ENCODE measurements around the gene ATP11C. TPM values are rescaled to one million over a fixed set of nuclear protein-coding genes. Genes with fewer than 3 reads are reported as not detected.

Gene ATP11C
- polyA plus RNA-seq, 3 donors = 1.6 to 6.7 (median 2.5) TPM

DNA sequence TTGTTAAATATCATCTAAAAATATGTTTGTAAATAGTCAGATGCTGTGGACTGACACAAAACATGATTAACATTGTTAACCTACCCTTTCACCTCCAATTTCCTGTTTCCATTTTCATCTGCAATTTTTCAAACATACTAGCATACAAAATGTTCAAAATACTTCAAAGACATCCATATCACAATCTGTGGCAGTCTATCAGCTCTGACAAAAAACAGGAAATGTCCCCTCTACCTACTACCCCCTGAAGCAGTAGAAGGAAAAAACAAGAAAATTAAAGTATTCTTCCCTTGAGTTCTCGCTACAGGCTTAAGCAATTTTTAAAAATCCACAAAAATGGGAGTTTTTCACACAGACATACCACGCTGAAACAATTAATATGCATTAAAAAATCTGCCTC lies 116.6 kb downstream of the ATP11C start:
- peaks cover 4% of the 10 kb centered on the region for H3K4me1 Mint-ChIP-seq
- no peak overlapping the region for H3K27ac ChIP-seq (ENCODE audit: low read depth in 1 of 2, low read length in 2 of 2)
- no peaks in the 10 kb centered on the region for H4K20me1 ChIP-seq (ENCODE audit: insufficient read depth, low read length)
- H3K4me2 ChIP-seq (replicated peaks; ENCODE audit: extremely low read depth, low read length, poor library complexity, severe bottlenecking) = no peak overlapping the region
- TF ChIP-seq, protein P1, sequence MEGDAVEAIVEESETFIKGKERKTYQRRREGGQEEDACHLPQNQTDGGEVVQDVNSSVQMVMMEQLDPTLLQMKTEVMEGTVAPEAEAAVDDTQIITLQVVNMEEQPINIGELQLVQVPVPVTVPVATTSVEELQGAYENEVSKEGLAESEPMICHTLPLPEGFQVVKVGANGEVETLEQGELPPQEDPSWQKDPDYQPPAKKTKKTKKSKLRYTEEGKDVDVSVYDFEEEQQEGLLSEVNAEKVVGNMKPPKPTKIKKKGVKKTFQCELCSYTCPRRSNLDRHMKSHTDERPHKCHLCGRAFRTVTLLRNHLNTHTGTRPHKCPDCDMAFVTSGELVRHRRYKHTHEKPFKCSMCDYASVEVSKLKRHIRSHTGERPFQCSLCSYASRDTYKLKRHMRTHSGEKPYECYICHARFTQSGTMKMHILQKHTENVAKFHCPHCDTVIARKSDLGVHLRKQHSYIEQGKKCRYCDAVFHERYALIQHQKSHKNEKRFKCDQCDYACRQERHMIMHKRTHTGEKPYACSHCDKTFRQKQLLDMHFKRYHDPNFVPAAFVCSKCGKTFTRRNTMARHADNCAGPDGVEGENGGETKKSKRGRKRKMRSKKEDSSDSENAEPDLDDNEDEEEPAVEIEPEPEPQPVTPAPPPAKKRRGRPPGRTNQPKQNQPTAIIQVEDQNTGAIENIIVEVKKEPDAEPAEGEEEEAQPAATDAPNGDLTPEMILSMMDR (IDR thresholded peaks at IDR 0.05) = no peak
- no peaks in the 10 kb centered on the region for H3K27me3 Mint-ChIP-seq (ENCODE audit: low read depth in 3 of 3)
- no peak overlapping the region for H2AFZ ChIP-seq (ENCODE audit: insufficient read depth, low read depth, low read length, poor library complexity, severe bottlenecking)
- H3K9ac ChIP-seq (ENCODE audit: insufficient read depth, low read length, poor library complexity, severe bottlenecking) = no peak overlapping the region
- peaks cover 0 to 2% (median 0%) of the 10 kb centered on the region in 7 donors for H3K9me3 Mint-ChIP-seq
- H3K36me3 ChIP-seq (replicated peaks in 1 of 2; ENCODE audit: control insufficient read depth in 1 of 2, insufficient read depth in 2 of 2, low read length in 2 of 2) = peaks cover 13 to 27% of the 10 kb centered on the region in 2 donors
- H3K4me1 ChIP-seq (ENCODE audit: control insufficient read depth in 1 of 2, insufficient read depth in 2 of 2, low read length in 2 of 2) = no peaks in the 10 kb centered on the region
- no CpG with 5 or more reads among the region's 2 CpGs for WGBS (ENCODE audit: insufficient coverage)
- H3K4me3 ChIP-seq (replicated peaks in 1 of 3; ENCODE audit: low read depth in 2 of 3, low read length in 3 of 3) = no peak overlapping the region
- no peak overlapping the region for H3K27ac Mint-ChIP-seq
- no peaks in the 10 kb centered on the region for H3K27me3 ChIP-seq (ENCODE audit: control insufficient read depth in 2 of 2, insufficient read depth in 2 of 2, low read length in 2 of 2)
- H3K36me3 Mint-ChIP-seq = peaks cover 22 to 32% of the 10 kb centered on the region in 2 donors
- no peaks in the 10 kb centered on the region for H3K79me2 ChIP-seq (ENCODE audit: insufficient read depth, low read length)
- H3K9me3 ChIP-seq (replicated peaks in 1 of 2; ENCODE audit: control insufficient read depth in 1 of 2, insufficient read depth in 1 of 2, low read length in 2 of 2) = no peaks in the 10 kb centered on the region
- H3K4me3 Mint-ChIP-seq = no peak overlapping the region
- no peak for DNase-seq
- intact Hi-C loops (cut with micrococcal nuclease) = no loop called here

- no peak overlapping the region for H3K4me2 ChIP-seq (replicated peaks; ENCODE audit: extremely low read depth, low read length, poor library complexity, severe bottlenecking)
- no peaks in the 10 kb centered on the region for H3K79me2 ChIP-seq (ENCODE audit: insufficient read depth, low read length)
- H3K27me3 ChIP-seq (ENCODE audit: control insufficient read depth in 2 of 2, insufficient read depth in 2 of 2, low read length in 2 of 2) = no peaks in the 10 kb centered on the region
- H3K27me3 Mint-ChIP-seq (ENCODE audit: low read depth in 3 of 3) = no peaks in the 10 kb centered on the region
- H3K4me1 ChIP-seq (ENCODE audit: control insufficient read depth in 1 of 2, insufficient read depth in 2 of 2, low read length in 2 of 2) = no peaks in the 10 kb centered on the region
- TF ChIP-seq, protein P1 (IDR thresholded peaks at IDR 0.05) = no peak
- H3K9ac ChIP-seq (ENCODE audit: insufficient read depth, low read length, poor library complexity, severe bottlenecking) = no peak overlapping the region
- no peaks in the 10 kb centered on the region for H3K9me3 ChIP-seq (replicated peaks in 1 of 2; ENCODE audit: control insufficient read depth in 1 of 2, insufficient read depth in 1 of 2, low read length in 2 of 2)
- H3K27ac ChIP-seq (ENCODE audit: low read depth in 1 of 2, low read length in 2 of 2) = no peak overlapping the region
- no peak for DNase-seq
- H4K20me1 ChIP-seq (ENCODE audit: insufficient read depth, low read length) = no peaks in the 10 kb centered on the region
- peaks cover 13 to 27% of the 10 kb centered on the region in 2 donors for H3K36me3 ChIP-seq (replicated peaks in 1 of 2; ENCODE audit: control insufficient read depth in 1 of 2, insufficient read depth in 2 of 2, low read length in 2 of 2)
- H3K27ac Mint-ChIP-seq = no peak overlapping the region
- H3K4me3 Mint-ChIP-seq = no peak overlapping the region
- peaks cover 4% of the 10 kb centered on the region for H3K4me1 Mint-ChIP-seq
- H3K9me3 Mint-ChIP-seq = peaks cover 0 to 2% (median 0%) of the 10 kb centered on the region in 7 donors
- no peak overlapping the region for H3K4me3 ChIP-seq (replicated peaks in 1 of 3; ENCODE audit: low read depth in 2 of 3, low read length in 3 of 3)
- peaks cover 22 to 34% of the 10 kb centered on the region in 2 donors for H3K36me3 Mint-ChIP-seq
- WGBS (ENCODE audit: insufficient coverage) = no CpG with 5 or more reads among the region's 1 CpG
- intact Hi-C loops (cut with micrococcal nuclease) = no loop called here
- H2AFZ ChIP-seq (ENCODE audit: insufficient read depth, low read depth, low read length, poor library complexity, severe bottlenecking) = no peak overlapping the region
Measured at GRCh38 chrX:139815771-139816170, 117.1 kb downstream of the ATP11C start.
